Parathyroid adenoma (tissue), 2 donors: ENCODE measurements around the gene TOPAZ1.

Experiments
- H2AFZ ChIP-seq: fragments of 300-600 bp; sonication (generic); one replicate; pipeline ENCODE4 v1.7.0; 2017; ENCODE audit warnings: antibody characterized with exemption, mild to moderate bottlenecking
- H3K27ac ChIP-seq: fragments of 300-600 bp; sonication (generic); one replicate; pipeline ENCODE4 v1.7.0; 2017
- H3K27me3 ChIP-seq: fragments of 300-600 bp; sonication (generic); one replicate; pipeline ENCODE4 v1.7.0; 2017; ENCODE audit warnings: low read length; ENCODE audit not compliant: control insufficient read depth, insufficient read depth
- H3K36me3 ChIP-seq: fragments of 300-600 bp; sonication (generic); one replicate; pipeline ENCODE4 v1.7.0; 2017; ENCODE audit warnings: low read length; ENCODE audit not compliant: control insufficient read depth, insufficient read depth
- H3K4me1 ChIP-seq: fragments of 300-600 bp; sonication (generic); one replicate; pipeline ENCODE4 v1.7.0; 2017; ENCODE audit warnings: control low read depth
- H3K4me2 ChIP-seq: fragments of 300-600 bp; sonication (generic); one replicate; pipeline ENCODE4 v1.7.0; 2017; ENCODE audit warnings: low read length
- H3K4me3 ChIP-seq: fragments of 300-600 bp; sonication (generic); one replicate; pipeline ENCODE4 v1.7.0; 2017; ENCODE audit warnings: low read depth, low read length
- H3K79me2 ChIP-seq: fragments of 300-600 bp; sonication (generic); one replicate; pipeline ENCODE4 v1.7.0; 2017; ENCODE audit warnings: control low read depth
- H3K9ac ChIP-seq: fragments of 300-600 bp; sonication (generic); one replicate; pipeline ENCODE4 v1.7.0; 2017; ENCODE audit warnings: mild to moderate bottlenecking
- H3K9me3 ChIP-seq: fragments of 300-600 bp; sonication (generic); one replicate; pipeline ENCODE4 v1.7.0; 2017; ENCODE audit warnings: low read length; ENCODE audit not compliant: control insufficient read depth
- TF ChIP-seq, protein P1 (sequence below): fragments of 300-600 bp; sonication (generic); IDR thresholded peaks from one replicate; pipeline ENCODE4 v1.7.0; 2017; ENCODE audit warnings: antibody characterized with exemption, mild to moderate bottlenecking
- donor health status: primary hyperparathyroidism.

The TOPAZ1 gene

DNA sequence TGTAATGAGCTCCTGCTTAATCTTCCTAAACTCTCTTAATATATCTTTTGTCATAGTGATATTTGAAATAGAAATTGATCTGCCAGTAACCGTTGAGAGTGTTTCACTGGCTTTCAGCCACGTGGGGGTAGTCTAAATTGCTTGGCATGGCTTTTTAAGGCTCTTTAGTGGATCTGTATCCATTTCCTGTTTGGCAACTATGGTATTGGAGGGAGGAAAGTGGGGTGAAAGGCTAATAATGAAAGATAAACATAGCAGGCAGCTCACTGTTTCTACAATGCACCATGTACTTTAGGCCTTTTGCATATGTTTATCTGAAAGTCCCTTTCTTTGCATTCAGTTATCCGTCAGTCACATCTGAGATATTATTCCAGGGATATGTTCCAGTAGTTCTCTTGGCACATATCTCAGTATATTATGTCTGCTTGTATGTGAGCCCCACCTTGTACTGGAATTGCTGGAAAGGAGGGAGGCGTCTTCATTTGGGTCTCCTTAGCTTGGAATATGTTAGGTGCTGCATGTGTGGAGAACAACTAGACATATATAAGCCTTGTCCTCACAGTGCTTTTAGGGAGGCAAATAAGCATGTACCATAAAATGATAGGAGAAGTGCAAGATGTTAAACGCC is 10.8 kb downstream of the TOPAZ1 start:
- Histone ChIP-seq H3K4me3 (no peak overlapping the region), H3K36me3 (no peaks in the 10 kb centered on the region), H3K79me2 (no peaks in the 10 kb centered on the region), H3K27ac (no peak overlapping the region), H3K4me1 (no peaks in the 10 kb centered on the region), H2AFZ (no peak overlapping the region), H3K4me2 (no peak overlapping the region), H3K9ac (no peak overlapping the region), H3K9me3 (no peaks in the 10 kb centered on the region), H3K27me3 (no peaks in the 10 kb centered on the region)
- TF ChIP-seq, protein P1, sequence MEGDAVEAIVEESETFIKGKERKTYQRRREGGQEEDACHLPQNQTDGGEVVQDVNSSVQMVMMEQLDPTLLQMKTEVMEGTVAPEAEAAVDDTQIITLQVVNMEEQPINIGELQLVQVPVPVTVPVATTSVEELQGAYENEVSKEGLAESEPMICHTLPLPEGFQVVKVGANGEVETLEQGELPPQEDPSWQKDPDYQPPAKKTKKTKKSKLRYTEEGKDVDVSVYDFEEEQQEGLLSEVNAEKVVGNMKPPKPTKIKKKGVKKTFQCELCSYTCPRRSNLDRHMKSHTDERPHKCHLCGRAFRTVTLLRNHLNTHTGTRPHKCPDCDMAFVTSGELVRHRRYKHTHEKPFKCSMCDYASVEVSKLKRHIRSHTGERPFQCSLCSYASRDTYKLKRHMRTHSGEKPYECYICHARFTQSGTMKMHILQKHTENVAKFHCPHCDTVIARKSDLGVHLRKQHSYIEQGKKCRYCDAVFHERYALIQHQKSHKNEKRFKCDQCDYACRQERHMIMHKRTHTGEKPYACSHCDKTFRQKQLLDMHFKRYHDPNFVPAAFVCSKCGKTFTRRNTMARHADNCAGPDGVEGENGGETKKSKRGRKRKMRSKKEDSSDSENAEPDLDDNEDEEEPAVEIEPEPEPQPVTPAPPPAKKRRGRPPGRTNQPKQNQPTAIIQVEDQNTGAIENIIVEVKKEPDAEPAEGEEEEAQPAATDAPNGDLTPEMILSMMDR, result no peak

DNA sequence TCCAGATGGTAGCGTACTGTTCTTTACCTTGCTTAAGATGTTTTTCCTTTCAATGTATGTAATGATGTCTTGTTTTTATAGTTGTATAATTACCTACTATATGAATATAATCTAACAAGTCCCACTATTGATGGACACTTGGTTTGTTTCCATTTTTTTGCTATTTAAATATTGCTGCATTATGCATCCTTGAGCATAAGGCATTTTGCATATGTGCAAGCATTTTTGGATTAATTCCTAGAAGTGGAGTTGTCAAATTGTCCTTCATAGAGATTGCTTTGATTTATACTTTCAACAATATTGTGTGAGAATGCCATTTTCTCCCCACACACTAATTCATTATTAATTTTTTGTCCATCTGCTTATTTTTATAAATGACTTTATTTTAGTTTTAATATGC is 17.7 kb downstream of the TOPAZ1 start:
- Histone ChIP-seq H3K9ac (no peak overlapping the region), H3K4me2 (no peak overlapping the region), H3K4me3 (no peak overlapping the region), H3K4me1 (no peaks in the 10 kb centered on the region), H3K36me3 (no peaks in the 10 kb centered on the region), H3K27me3 (no peaks in the 10 kb centered on the region), H2AFZ (no peak overlapping the region), H3K27ac (no peak overlapping the region), H3K79me2 (no peaks in the 10 kb centered on the region), H3K9me3 (no peaks in the 10 kb centered on the region)
- TF ChIP-seq, protein P1, result no peak

DNA sequence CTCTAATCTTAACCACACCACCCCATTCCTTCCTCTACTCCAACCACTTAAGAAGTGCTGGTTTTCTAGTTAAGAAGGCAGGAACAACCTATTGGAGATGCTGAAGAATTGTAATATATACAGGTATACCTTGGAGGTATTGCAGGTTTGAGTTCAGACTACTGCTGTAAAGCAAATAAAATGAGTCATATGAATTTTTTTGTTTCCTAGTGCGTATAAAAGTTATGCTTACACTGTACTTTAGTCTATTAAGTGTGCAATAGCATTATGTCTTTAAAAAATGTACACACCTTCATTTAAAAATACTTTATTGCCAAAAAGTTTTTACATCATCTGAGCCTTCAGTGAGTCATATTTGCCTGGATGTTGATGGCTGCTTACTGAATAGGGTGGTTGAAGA is 22.5 kb downstream of the TOPAZ1 start:
- Histone ChIP-seq H3K36me3 (no peaks in the 10 kb centered on the region), H3K4me3 (no peak overlapping the region), H3K4me2 (no peak overlapping the region), H3K9me3 (no peaks in the 10 kb centered on the region), H3K27me3 (no peaks in the 10 kb centered on the region), H3K27ac (no peak overlapping the region), H3K79me2 (no peaks in the 10 kb centered on the region), H3K9ac (no peak overlapping the region), H2AFZ (no peak overlapping the region), H3K4me1 (no peaks in the 10 kb centered on the region)
- TF ChIP-seq, protein P1, result no peak

DNA sequence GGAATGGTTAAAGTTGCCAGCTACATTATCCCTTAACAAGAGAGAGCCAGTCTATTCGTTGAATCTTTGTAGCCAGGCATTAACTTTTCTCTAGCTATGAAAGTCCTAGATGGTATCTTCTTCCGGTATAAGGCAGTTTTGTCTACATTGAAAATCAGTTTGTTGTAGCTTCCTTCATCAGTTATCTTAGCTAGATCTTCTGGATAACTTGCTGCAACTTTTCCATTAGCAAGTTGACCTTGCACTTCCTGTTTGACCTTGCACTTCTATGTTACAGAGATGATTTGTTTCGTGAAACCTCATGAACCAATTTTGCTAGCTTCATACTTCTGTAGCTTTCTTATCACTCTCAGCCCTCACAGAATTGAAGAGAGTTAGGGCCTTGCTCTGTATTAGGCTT is 24.1 kb downstream of the TOPAZ1 start:
- no peak overlapping the region for H3K9ac ChIP-seq
- H3K27ac ChIP-seq, result peak overlapping the region; percentile 20
- H3K4me2 ChIP-seq, result peak overlapping the region; percentile 27
- TF ChIP-seq, protein P1, result no peak
- H3K79me2 ChIP-seq, result no peaks in the 10 kb centered on the region
- H3K4me3 ChIP-seq, result no peak overlapping the region
- H2AFZ ChIP-seq, result peak overlapping the region; percentile 67
- H3K36me3 ChIP-seq, result no peaks in the 10 kb centered on the region
- no peaks in the 10 kb centered on the region for H3K4me1 ChIP-seq
- H3K9me3 ChIP-seq, result no peaks in the 10 kb centered on the region
- no peaks in the 10 kb centered on the region for H3K27me3 ChIP-seq

DNA sequence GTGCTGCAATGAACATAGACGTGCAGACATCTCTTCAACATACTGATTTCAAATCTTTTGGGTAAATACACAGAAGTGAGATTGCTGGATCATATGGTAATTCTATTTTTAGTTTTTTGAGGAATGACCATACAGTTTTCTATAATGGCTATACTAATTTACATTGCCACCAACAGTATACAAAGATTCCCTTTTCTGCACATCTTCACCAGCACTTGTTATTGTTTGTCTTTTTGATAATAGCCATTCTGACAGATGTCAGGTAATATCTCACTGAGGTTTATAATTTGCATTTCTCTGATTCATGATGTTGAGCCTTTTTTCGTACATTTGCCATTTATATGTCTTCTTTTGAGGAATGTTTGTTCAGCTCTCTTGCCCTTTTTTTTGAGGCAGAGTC is 30.5 kb downstream of the TOPAZ1 start:
- Histone ChIP-seq H3K9ac (no peak overlapping the region), H3K27ac (no peak overlapping the region), H3K79me2 (no peaks in the 10 kb centered on the region), H2AFZ (no peak overlapping the region), H3K4me2 (no peak overlapping the region), H3K9me3 (no peaks in the 10 kb centered on the region), H3K4me3 (no peak overlapping the region), H3K4me1 (no peaks in the 10 kb centered on the region), H3K27me3 (no peaks in the 10 kb centered on the region), H3K36me3 (no peaks in the 10 kb centered on the region)
- TF ChIP-seq, protein P1, result no peak
